HG03354 (cell line): Measurements from ENCODE around the gene ZC3H13.

Experiments
- ATAC-seq: cut with Tn5 transposase; IDR thresholded peaks from one replicate; pipeline ENCODE4 v1.9.1; 2021; ENCODE audit warnings: mild to moderate bottlenecking; ENCODE audit not compliant: unreplicated experiment, poor library complexity, severe bottlenecking

ZC3H13 gene

DNA sequence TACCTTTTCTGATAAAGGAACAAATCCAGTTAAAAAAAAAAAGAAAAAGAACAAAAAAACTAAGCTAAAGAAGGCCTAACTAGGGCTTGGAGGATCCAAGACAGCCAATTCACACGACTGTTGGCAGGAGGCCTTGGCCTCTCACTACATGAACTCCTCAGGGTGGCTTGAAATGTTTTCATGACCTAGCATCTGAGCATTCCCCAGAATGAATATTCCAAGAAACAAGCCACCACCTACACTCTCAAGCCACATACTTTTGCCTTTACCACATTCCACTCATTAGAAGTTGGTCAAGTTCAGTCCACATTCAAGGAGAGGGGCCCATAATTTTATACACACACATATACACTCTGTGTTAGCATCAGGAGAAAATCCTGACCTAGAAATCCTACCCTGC, 103.4 kb downstream of the ZC3H13 start:
- no peak for ATAC-seq

DNA sequence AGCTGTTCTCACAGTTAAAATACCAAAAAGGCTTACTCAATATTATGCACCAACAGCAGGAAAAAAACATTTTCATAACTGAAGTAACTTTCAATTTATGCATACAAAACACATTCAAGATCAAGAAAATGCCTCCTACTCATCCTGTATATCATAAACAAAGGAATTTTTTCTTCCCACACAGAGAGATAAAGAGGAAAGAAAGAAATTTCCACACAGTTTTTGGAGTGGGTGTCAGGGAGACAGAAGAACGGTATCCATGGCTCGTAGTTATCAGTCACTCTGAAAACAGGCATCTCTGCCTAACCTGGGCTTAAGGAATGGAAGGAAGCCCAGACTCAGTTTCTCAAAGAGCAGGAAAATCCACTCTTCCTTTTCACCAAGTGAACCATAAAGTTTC, 108.6 kb downstream of the ZC3H13 start:
- no peak for ATAC-seq

DNA sequence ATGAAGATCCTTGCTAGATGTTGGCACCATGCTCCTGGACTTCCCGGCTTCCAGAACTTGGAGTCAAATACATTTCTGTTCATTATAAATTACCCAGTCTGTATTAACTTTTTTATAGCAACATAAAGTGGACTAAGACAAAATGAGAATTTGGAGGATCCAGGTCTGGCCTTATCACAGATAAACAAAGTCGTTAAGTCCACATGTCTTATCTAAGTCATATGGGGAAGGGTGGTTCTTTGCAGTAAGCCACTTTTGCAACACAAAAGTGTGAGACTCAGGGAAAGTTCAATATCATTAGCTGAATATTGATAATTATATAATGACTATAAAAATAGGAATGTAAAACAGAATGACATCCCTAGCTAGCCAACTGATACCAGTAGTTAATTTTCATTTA, 109.4 kb downstream of the ZC3H13 start:
- no peak for ATAC-seq

DNA sequence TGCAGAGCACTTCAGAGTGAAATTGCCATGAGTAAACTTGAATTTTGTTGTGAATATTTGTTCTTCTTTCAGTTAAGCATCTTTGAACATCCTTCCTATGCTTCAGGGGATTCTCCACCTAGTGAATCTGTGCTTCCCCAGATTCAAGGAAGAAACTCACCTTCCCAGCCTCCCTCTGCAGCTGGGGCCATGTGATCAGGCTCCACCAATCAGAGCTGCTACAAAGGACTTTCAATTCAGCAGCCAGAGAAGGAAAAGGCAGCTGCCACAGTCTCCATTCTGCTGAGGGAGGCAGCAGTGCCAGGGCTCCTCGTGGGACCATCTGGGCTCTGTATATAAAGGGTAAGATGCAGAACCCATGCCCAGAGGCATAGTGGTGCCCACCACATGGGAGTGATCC, 111.3 kb downstream of the ZC3H13 start:
- no peak for ATAC-seq

DNA sequence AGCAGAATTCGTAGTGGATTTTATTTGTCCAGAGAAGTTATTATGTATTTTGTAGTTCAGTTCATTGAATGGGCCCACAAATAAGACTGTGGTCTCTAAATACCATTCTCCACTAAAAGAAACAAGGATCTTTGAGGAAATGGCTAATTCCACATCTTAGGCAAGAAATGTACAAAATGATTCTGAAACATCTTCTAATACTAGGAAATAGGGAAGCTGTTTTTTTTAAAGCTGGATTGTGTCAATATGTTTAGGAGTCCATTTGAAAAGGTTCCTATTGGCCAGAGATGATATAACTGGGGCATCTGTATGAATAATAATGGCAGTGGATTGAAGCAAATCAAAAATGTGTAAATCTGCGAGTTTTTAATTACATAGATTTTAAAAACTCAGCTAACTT, 112.5 kb downstream of the ZC3H13 start:
- no peak for ATAC-seq

DNA sequence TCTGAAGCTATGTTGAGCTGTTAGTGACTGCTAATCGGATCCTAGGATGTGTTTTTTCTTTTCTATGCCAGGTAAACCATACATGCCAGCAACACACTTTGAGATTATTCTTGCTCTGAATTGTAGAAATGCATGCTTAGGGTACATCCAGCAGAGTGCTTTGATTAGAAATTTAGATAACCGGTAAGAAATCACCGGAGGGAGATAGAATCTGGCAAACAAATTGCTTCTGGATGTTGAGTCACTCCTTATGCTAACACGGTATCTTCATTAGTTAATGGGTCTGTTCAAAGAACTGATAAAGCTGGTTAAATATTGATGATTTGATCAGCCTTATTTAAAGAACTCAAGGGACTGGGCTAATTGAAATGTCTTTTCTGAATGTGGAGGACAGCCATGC, 115.9 kb downstream of the ZC3H13 start:
- ATAC-seq, result no peak

DNA sequence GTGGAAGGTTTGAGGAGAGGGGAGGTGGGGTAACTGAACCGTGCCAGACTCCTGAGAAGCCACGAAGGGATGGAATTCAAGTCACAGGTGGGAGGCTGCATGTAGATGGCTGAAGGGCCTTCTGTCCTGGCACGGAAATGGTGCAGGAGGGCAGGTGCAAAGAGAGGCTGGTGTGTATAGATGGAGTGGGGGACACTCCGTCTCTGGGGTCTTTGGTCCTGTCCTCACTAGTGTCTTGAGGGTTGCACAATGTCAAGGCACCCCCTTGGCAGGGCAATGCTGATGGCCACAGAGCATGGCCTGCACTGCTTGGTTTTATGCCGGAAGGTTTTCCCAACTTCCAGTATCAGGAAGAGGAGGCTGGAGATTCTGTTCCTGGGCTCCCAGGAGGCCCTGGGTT, 118.3 kb downstream of the ZC3H13 start:
- ATAC-seq, result no peak

DNA sequence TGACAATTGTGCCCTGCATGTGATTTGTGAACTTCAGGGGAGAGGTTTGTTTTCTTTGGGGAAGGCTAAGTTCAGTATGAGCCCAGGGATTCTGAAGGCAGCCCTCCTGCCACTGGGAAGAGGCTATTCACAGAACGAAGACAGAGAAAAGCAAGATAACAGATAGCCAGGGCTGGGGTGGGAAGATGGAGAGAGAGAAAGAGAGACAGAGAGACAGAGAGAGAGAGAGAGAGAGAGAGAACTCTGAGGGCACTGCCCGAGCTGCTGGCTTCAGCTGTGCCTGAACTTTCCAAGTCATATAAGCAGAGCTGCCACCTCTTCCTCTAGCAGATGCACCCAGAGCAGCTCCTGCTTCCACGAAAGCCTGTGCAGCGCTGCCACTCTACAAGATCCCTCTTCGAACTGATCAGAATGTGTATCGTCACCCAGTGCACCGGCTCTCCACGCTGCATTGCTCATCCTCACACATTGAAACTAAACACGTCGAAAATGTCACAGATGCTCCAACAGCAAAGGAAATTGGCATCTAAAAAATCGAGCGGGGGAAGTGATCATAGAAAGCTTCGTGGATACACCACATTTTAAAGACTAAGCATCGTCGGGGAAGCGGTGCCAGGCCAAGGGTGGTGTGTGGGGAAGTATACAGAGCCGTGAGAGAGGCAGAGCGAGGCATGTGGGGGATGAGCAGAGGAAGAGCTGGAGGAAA, 119.2 kb downstream of the ZC3H13 start:
- ATAC-seq, result no peak

DNA sequence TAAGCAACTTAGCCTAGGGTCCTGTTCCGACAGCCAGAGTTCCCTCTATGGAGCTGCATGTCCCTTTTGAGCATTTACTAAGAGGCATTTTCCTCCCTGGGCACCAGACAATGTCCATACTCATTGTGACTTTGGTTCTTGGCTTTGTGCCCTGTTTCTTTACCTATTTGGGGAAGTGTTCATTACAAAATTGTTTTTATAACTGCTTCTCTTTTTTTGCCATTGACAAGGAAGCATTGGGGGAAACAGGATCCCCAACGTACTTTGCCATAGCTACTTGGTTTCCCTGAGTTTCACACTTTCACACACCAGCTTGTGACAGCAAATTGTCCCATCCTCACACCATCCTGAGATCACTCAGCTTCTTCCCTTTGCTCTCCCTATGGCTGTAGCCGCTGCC, 119.9 kb downstream of the ZC3H13 start:
- ATAC-seq, result no peak

DNA sequence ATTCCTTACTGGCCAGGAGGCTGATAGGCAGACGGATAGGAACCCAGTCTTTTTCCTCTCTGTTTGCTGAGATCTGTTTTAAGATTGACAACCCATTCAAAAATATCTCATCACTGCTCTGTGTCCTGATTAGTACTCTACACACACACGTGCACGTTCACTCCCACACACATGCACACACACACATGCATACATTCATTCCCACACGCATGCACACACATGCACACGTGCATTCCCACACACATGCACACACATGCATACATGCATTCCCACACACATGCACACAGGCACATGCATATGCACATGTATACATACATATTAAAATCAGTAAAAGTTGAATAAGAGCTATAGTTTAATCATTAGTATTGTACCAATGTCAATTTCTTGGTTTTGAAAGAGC, 120.4 kb downstream of the ZC3H13 start:
- ATAC-seq, result no peak

DNA sequence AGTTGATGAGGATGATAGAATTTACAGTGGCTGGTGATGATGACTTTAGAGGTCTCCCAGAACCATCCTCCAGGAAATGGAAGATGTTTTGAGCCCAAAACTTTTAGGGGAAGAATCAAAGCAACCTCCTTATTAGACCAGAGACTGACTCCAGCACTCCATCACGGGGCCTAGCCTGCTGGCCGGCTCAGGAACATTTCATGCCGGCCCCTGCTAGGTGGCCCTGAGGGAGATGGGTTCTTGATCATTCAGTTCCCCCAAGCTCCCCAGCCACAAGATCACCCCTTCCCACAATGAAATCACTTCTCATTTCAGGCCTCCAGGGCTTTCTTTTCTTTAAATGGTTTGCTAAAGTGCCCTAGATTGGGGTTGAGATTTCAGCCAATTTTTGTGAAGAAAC, 121.3 kb downstream of the ZC3H13 start:
- no peak for ATAC-seq

DNA sequence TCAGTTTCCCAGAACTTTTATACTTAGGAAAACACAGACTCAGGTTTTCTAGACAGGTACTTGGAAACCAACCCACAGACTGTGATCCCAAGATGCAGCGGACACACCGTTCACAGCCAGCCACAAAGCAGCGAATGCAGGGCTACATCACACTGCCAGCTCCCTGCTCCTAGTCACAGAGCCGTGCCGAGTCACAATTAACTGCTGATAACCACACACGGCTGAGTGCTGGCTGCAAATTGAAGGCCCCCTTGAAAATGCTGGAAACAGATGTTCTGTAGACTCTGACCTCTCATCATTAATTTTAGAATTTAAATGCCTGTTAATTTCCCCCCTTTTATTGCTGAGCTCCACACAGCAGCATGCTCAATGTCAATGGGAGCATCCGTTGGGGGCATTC, 122.4 kb downstream of the ZC3H13 start:
- no peak for ATAC-seq

DNA sequence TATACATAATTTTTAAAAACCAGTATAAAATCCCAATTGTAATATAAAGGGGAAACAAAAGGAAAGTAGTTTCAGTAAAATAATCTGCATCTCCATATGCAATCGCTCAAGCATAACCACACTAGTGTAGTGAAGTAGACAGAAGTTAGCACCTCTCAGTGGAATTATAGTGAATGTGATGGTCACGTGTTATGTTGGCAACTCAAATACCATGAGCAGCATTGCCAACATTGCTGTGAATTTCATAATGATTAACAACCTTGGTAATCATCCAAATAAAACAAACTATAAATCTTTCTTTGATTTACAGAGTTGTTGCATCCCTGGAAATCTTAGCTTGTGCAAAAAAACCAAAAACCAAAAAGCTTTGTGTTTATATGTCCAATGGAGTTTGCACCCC, 123.7 kb downstream of the ZC3H13 start:
- ATAC-seq, result no peak

DNA sequence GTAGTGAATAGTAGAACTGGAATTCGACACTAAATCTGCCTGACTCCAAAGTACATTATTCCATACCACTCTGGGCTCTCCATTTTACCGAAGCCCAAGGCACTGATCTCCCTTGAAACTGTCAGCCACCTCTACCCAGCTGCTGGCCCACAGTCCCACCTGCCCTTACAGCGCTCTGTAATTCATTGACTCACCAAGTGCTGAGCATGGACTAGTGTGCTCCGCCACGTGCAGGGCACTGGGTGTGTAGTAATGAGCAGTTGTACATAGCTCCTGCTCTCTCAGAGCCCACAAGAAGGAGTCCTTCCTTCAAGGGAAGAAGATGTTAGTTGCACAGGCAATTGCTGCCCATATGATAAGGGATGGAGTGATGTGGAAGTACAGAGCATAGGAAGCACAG, 124.4 kb downstream of the ZC3H13 start:
- ATAC-seq, result no peak

DNA sequence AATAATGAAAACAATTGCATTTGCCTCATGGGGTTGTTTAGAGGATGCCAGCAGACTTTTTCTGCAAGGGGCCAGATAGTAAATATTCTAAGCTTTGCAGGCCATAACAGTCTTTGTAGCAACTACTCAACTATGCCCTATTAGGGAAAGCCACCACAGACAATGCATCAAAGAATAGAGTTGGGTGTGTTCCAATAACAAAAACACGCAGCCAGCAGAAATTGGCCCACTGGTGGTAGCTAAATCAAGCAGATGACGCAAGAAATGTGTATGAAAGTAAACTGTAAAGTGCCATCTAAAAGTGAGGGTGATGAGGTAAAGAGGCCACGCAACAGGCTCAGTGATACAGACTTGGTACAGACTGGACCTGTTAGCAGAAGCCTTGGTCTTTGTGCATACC, 125.8 kb downstream of the ZC3H13 start:
- no peak for ATAC-seq

DNA sequence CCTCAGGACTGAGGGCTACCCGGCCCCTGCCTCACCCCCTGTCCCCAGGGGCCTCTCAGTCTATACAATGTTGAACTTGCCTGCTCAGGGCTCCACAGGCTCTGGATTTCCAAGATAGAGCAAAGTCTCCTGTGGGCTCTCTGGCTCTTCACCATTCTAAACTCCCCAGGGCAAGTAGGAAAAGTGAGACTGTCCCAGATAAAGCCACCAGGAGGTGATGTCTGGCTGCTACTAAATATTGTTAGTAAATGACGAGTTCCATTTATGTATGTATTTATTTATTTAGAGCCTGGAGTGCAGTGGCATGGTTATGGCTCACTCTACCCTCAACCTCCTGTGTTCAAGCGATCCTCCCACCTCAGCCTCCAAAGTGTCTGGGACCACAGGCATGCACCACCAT, 127.4 kb downstream of the ZC3H13 start:
- ATAC-seq, result no peak

DNA sequence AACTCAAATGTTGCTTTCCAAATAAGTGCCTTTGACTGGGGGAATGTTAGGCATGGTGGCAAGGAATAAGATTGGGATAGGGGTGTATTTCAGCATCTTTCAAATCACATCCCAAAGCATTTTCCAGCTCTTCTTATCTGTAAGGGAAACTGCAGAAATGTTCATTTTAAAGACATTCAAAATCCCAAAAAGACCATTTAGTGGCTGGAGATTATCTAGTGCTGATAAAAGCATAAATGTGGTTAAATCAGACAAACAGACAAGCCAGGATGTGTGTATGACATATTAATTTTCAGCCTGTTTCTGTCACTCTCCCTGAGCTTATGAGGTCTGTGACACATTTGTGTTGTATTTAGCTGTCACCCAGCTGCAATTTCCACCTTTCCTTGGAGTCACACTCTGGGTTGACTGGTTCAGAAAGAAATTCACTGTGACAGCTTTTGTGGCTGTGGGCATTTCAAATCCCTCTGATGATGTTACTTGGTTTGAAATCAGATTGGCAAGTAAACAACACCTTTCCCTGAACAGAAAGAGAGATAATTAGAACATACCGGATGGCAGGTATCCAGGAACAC, 131.3 kb downstream of the ZC3H13 start:
- ATAC-seq, result no peak

DNA sequence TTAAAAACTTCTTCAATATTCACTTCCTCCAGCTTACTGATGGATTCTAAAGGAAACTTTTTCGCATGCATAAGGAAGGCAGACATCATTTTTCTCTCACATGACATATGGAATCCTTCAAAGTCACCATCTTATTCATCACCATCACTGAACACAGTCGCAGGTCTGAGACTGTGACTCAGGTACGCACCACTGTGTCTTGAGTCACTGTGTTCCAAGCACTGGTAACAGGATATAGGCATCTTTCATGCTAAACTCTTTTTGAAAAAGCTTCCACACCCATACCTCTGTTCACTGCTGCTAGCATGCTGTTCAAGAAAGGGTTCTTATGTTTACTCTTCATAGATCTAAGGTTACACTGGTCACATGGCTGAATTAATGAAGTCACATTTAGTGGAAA, 133.9 kb downstream of the ZC3H13 start:
- no peak for ATAC-seq

DNA sequence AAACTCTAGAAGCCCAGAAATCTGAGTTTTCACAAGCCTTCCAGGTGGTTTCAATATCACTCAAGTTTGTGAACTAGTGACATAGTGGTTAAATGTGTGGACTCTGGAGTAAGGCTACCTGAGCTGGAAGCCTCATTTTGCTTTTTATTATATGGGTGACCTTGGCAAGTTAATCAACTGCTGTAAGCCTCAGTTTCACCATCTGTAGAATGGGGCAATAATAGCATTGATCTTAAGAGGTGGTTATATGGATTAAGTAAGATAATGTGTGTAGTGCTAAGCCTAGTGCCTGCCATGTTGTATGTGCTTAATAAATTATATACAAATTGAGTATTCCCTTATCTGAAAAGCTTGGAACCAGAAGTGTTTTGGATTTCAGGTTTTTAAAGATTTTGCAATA, 135.5 kb downstream of the ZC3H13 start:
- no peak for ATAC-seq

DNA sequence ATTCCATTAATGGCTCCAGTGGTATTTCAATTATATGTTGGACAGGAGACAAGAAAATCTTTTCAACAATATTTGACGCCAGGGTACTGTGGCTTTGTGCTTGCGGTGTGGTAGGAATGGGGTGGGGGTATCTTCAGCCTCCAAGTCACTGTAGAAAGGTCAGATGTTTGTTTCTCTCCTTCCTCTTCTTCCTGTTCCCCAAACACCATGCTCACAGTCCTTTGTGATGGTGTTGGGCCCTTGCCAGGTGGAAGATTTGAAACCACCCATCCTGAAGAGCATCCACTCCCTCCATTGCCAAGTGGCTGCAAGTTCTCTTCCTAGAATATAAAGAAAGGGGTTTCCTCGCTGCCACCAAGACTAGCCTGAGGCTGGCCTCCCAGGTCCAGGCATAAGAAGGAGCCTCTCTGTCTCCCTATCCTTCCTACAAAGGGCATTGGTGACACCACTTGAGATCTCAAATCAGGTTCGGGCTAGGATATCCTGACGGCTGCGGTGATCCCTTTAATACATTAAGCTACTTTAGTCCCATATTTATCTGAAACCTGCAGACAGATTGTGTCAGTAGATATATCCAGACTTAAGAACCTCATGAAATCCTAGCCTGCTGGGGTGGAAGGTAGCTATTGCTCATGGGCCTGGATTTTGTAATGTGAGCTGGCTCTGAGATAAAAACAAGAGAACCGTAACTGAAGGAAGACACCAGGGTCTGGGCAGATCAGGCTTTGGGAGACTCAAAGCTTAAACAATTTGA, 136.7 kb downstream of the ZC3H13 start:
- no peak for ATAC-seq

DNA sequence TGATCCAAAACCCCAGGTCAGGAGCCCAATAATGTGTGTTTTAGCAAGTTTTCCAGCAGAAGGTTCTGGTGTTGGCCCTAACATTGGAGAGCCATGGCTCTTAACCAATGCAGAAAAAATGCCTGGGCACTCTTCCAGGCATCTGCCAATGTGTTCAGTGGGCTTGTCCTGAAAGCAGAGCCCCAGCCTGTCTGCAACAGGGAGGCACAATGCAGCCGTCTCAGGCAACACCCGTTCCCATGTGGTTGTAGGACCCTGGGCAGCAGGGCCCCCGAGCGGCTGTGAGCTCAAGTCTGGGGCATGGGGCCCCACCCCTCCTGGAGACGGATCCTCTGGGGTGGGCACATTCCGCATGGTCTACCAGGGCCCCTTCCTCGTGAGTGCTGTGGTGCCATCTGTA, 142.9 kb downstream of the ZC3H13 start:
- ATAC-seq, result no peak
